Activated CD4-positive, alpha-beta T cell treated with anti-CD3 and anti-CD28 coated beads, Interleukin-2, amount 10 ng/mL, durations not matched to agents 24 days and 14 days (primary cell): ENCODE measurements around the gene HOXA1. TPM values are rescaled to one million over a fixed set of nuclear protein-coding genes. Genes with fewer than 3 reads are reported as not detected.
"Not testable (repeated sequence)": the region's sequence is repeated elsewhere in the genome, so short reads cannot be mapped to it uniquely, and the experiment has no call there.

Source experiments
- DNase-seq: peaks from one replicate; pipeline ENCODE4 v3.0.0; 2022
- H3K27ac Mint-ChIP-seq: one replicate; pipeline ENCODE4 v1.8.0; 2022; ENCODE audit warnings: mild to moderate bottlenecking, mixed read lengths
- H3K27me3 Mint-ChIP-seq: one replicate; pipeline ENCODE4 v1.8.0; 2022; ENCODE audit warnings: mixed read lengths
- H3K36me3 Mint-ChIP-seq: one replicate; pipeline ENCODE4 v1.8.0; 2022; ENCODE audit warnings: low read depth, mild to moderate bottlenecking, mixed read lengths
- H3K4me1 Mint-ChIP-seq: one replicate; pipeline ENCODE4 v1.8.0; 2021; ENCODE audit warnings: mixed read lengths
- H3K4me3 Mint-ChIP-seq: one replicate; pipeline ENCODE4 v1.8.0; 2022; ENCODE audit warnings: mild to moderate bottlenecking, moderate library complexity, mixed read lengths
- H3K9me3 Mint-ChIP-seq: one replicate; pipeline ENCODE4 v1.8.0; 2021; ENCODE audit warnings: mixed read lengths
- intact Hi-C: fragments of 100-400 bp; cut with micrococcal nuclease; formaldehyde crosslinking; loops from one replicate; pipeline ENCODE4 v1.15.1; 2023
- total RNA-seq: library from RNA; stranded (reverse); gene quantifications from 2 replicates; pipeline ENCODE4 v1.2.3, GENCODE V29; 2022

The HOXA1 gene
- total RNA-seq, 1 donor from 2014 or later: 0.16 TPM

GRCh38 chr7:27062946-27063345 is 32.9 kb downstream of the HOXA1 start:
- Mint-ChIP-seq H3K36me3 (no peaks in the 10 kb centered on the region), H3K27ac (no peak overlapping the region), H3K9me3 (no peaks in the 10 kb centered on the region), H3K4me1 (no peaks in the 10 kb centered on the region), H3K4me3 (no peak overlapping the region), H3K27me3 (peaks cover 7% of the 10 kb centered on the region)
- intact Hi-C loops: no loop called here
- no peak for DNase-seq

- intact Hi-C loops: no loop called here
- DNase-seq: no peak
- no peaks in the 10 kb centered on the region for H3K9me3 Mint-ChIP-seq
- H3K4me3 Mint-ChIP-seq: no peak overlapping the region
- no peaks in the 10 kb centered on the region for H3K36me3 Mint-ChIP-seq
- H3K27me3 Mint-ChIP-seq: peaks cover 2% of the 10 kb centered on the region
- no peaks in the 10 kb centered on the region for H3K4me1 Mint-ChIP-seq
- no peak overlapping the region for H3K27ac Mint-ChIP-seq
Observed at GRCh38 chr7:27053153-27053552, 42.6 kb downstream of the HOXA1 start.

- H3K27ac Mint-ChIP-seq: no peak overlapping the region
- DNase-seq: no peak
- H3K27me3 Mint-ChIP-seq: peaks cover 2% of the 10 kb centered on the region
- no peaks in the 10 kb centered on the region for H3K9me3 Mint-ChIP-seq
- intact Hi-C loops: no loop called here
- no peak overlapping the region for H3K4me3 Mint-ChIP-seq
- no peaks in the 10 kb centered on the region for H3K36me3 Mint-ChIP-seq
- H3K4me1 Mint-ChIP-seq: no peaks in the 10 kb centered on the region
Observed at GRCh38 chr7:27051451-27051850, 44.3 kb downstream of the HOXA1 start.

- Mint-ChIP-seq H3K4me1 (no peaks in the 10 kb centered on the region), H3K27ac (no peak overlapping the region), H3K9me3 (no peaks in the 10 kb centered on the region), H3K27me3 (no peaks in the 10 kb centered on the region), H3K4me3 (no peak overlapping the region), H3K36me3 (no peaks in the 10 kb centered on the region)
- intact Hi-C loops: no loop called here
- DNase-seq: no peak
Observed at GRCh38 chr7:27048438-27048837, 47.4 kb downstream of the HOXA1 start.

- Mint-ChIP-seq H3K27ac (no peak overlapping the region), H3K36me3 (no peaks in the 10 kb centered on the region), H3K9me3 (no peaks in the 10 kb centered on the region), H3K27me3 (peaks cover 3% of the 10 kb centered on the region), H3K4me3 (no peak overlapping the region), H3K4me1 (no peaks in the 10 kb centered on the region)
- intact Hi-C loops: no loop called here
- DNase-seq: no peak
Observed at GRCh38 chr7:27046854-27047549, 48.8 kb downstream of the HOXA1 start.

- H3K27me3 Mint-ChIP-seq, H3K9me3 Mint-ChIP-seq, H3K36me3 Mint-ChIP-seq, H3K4me3 Mint-ChIP-seq, H3K4me1 Mint-ChIP-seq, DNase-seq, H3K27ac Mint-ChIP-seq, intact Hi-C loops: not testable (repeated sequence)
Observed at GRCh38 chr7:27045972-27046371, 49.8 kb downstream of the HOXA1 start.

- H3K4me3 Mint-ChIP-seq, H3K27me3 Mint-ChIP-seq, H3K36me3 Mint-ChIP-seq, intact Hi-C loops, H3K27ac Mint-ChIP-seq, DNase-seq, H3K4me1 Mint-ChIP-seq, H3K9me3 Mint-ChIP-seq: not testable (repeated sequence)
Observed at GRCh38 chr7:27045066-27045465, 50.7 kb downstream of the HOXA1 start.

Other genes with a start within 250 kb of the HOXA1 start
- 3.6 and 4.6 TPM in 2 replicates for gene SKAP2, start 231.4 kb downstream of the HOXA1 start, total RNA-seq
- gene HOXA2, start 6.7 kb upstream of the HOXA1 start, total RNA-seq: not detected in 2 replicates
- gene HOXA4, start 34.8 kb upstream of the HOXA1 start, total RNA-seq: not detected in 2 replicates
- not detected in 2 replicates for gene HOXA5, start 47.7 kb upstream of the HOXA1 start, total RNA-seq
- gene HOXA6, start 51.8 kb upstream of the HOXA1 start, total RNA-seq: not detected in 2 replicates
- gene HOXA3, start 56.6 kb upstream of the HOXA1 start, total RNA-seq: not detected in 2 replicates
- not detected in 2 replicates for gene HOXA7, start 60.7 kb upstream of the HOXA1 start, total RNA-seq
- not detected in 2 replicates for gene HOXA9, start 69.5 kb upstream of the HOXA1 start, total RNA-seq
- not detected in 2 replicates for gene HOXA10, start 78.3 kb upstream of the HOXA1 start, total RNA-seq
- gene HOXA11, start 89.2 kb upstream of the HOXA1 start, total RNA-seq: not detected in 2 replicates
- not detected in 2 replicates for gene HOXA13, start 104.1 kb upstream of the HOXA1 start, total RNA-seq
- not detected in 2 replicates for gene EVX1, start 146.8 kb upstream of the HOXA1 start, total RNA-seq